OCI-LY1 (cell line): ENCODE data around the gene MAD1L1.

Experiments
- H2AFZ ChIP-seq: fragments of 200-600 bp; sonication (generic), shearing (Covaris generic); 2 replicates; pipeline ENCODE4 v1.6.0; 2014; ENCODE audit warnings: antibody characterized with exemption, mild to moderate bottlenecking, low read length
- H3F3A ChIP-seq: fragments of 200-600 bp; sonication (generic), shearing (Covaris generic); 2 replicates; pipeline ENCODE4 v1.6.0; 2014; ENCODE audit warnings: mild to moderate bottlenecking, antibody characterized with exemption, low read length, moderate library complexity; ENCODE audit not compliant: insufficient read depth
- H3K27ac ChIP-seq: fragments of 200-600 bp; sonication (generic); 2 replicates; pipeline ENCODE4 v1.5.1; 2014; ENCODE audit warnings: low read length, mixed run types, mild to moderate bottlenecking, low read depth; ENCODE audit not compliant: poor library complexity, severe bottlenecking
- H3K27me3 ChIP-seq: fragments of 200-600 bp; sonication (generic); 2 replicates; pipeline ENCODE4 v1.6.0; 2014; ENCODE audit warnings: antibody characterized with exemption, mild to moderate bottlenecking, low read length, moderate library complexity; ENCODE audit not compliant: insufficient read depth
- H3K36me3 ChIP-seq: fragments of 200-600 bp; sonication (generic); 2 replicates; pipeline ENCODE4 v1.6.1; 2014; ENCODE audit warnings: mild to moderate bottlenecking, antibody characterized with exemption, low read length, moderate library complexity, mixed read lengths; ENCODE audit not compliant: insufficient read depth
- H3K4me1 ChIP-seq: fragments of 200-600 bp; sonication (generic); 2 replicates; pipeline ENCODE4 v1.5.1; 2014; ENCODE audit warnings: mild to moderate bottlenecking, low read length, moderate library complexity; ENCODE audit not compliant: insufficient read depth, severe bottlenecking
- H3K4me2 ChIP-seq: fragments of 200-600 bp; sonication (generic), shearing (Covaris generic); 2 replicates; pipeline ENCODE4 v1.6.1; 2014; ENCODE audit warnings: low read length
- H3K4me3 ChIP-seq: fragments of 200-600 bp; sonication (generic); 2 replicates; pipeline ENCODE4 v1.5.1; 2014; ENCODE audit warnings: low read length, low read depth, mild to moderate bottlenecking, mixed read lengths; ENCODE audit not compliant: poor library complexity, severe bottlenecking
- H3K79me2 ChIP-seq: fragments of 200-600 bp; shearing (Covaris generic); 2 replicates; pipeline ENCODE4 v1.6.1; 2016; ENCODE audit warnings: mixed run types, low read length, mixed read lengths; ENCODE audit not compliant: insufficient read depth
- H3K9ac ChIP-seq: fragments of 200-600 bp; sonication (generic), shearing (Covaris generic); 2 replicates; pipeline ENCODE4 v1.6.1; 2014; ENCODE audit warnings: mild to moderate bottlenecking, low read length, mixed read lengths
- H3K9me2 ChIP-seq: fragments of 200-600 bp; sonication (generic), shearing (Covaris generic); 2 replicates; pipeline ENCODE4 v1.6.1; 2014; ENCODE audit warnings: low read depth, mild to moderate bottlenecking, low read length, mixed read lengths
- H3K9me3 ChIP-seq: fragments of 200-600 bp; shearing (Covaris generic); 2 replicates; pipeline ENCODE4 v1.6.1; 2014; ENCODE audit warnings: low read length, mixed read lengths
- H4K20me1 ChIP-seq: fragments of 200-600 bp; sonication (generic), shearing (Covaris generic); 2 replicates; pipeline ENCODE4 v1.6.0; 2016; ENCODE audit warnings: mild to moderate bottlenecking, low read length; ENCODE audit not compliant: insufficient read depth
- EZH2 ChIP-seq: fragments of 200-600 bp; sonication (generic), shearing (Covaris generic); IDR thresholded peaks from 2 replicates; pipeline ENCODE4 v1.8.0; 2017; ENCODE audit warnings: borderline replicate concordance, mixed run types, mild to moderate bottlenecking, antibody characterized with exemption, low read length, moderate library complexity, mixed read lengths
- TF ChIP-seq, protein P1 (sequence below): fragments of 200-600 bp; sonication (generic), shearing (Covaris generic); IDR thresholded peaks from 2 replicates; pipeline ENCODE4 v1.5.1; 2017; ENCODE audit warnings: mild to moderate bottlenecking, antibody characterized with exemption, low read length, moderate library complexity, mixed read lengths

MAD1L1 gene

DNA sequence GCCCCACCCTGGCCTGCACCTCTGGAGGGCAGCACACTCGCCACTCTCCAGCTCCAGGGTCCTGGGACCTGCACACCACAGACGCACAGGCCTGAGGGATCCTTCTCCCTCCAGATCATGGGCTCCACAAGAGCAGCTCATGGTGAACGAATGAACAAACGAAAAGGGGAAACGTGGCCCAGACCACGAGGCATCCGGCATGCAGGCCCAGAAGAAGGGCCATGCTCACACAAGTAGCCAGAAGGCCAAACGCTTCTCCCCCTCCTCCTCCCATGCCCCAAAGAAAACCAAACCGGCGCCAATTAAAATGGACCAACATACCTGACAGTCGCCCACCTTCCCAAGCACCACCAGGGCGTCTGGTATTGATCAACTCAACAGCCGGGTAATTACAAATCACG, 30.4 kb downstream of the MAD1L1 start:
- Histone ChIP-seq H3K4me3 (no peak overlapping the region), H3K4me2 (no peak overlapping the region), H3K27ac (no peak overlapping the region), H3K9ac (no peak overlapping the region), H3F3A (no peaks in the 10 kb centered on the region), H3K9me2 (no peaks in the 10 kb centered on the region), H3K79me2 (no peaks in the 10 kb centered on the region), H3K27me3 (no peaks in the 10 kb centered on the region), H3K4me1 (peaks cover 18% of the 10 kb centered on the region), H3K9me3 (no peaks in the 10 kb centered on the region), H2AFZ (no peak overlapping the region), H4K20me1 (no peaks in the 10 kb centered on the region), H3K36me3 (peaks cover 37% of the 10 kb centered on the region)
- no peak for TF ChIP-seq EZH2

GRCh38 chr7:2201686-2202360, 30.9 kb downstream of the MAD1L1 start:
- Histone ChIP-seq H3F3A (no peaks in the 10 kb centered on the region), H3K27me3 (no peaks in the 10 kb centered on the region), H3K9me2 (no peaks in the 10 kb centered on the region), H3K79me2 (no peaks in the 10 kb centered on the region), H3K9me3 (no peaks in the 10 kb centered on the region), H3K27ac (no peak overlapping the region), H3K4me1 (peaks cover 18% of the 10 kb centered on the region), H2AFZ (no peak overlapping the region), H4K20me1 (no peaks in the 10 kb centered on the region), H3K4me2 (no peak overlapping the region), H3K9ac (no peak overlapping the region), H3K4me3 (no peak overlapping the region), H3K36me3 (peaks cover 36% of the 10 kb centered on the region)
- TF ChIP-seq, protein P1, sequence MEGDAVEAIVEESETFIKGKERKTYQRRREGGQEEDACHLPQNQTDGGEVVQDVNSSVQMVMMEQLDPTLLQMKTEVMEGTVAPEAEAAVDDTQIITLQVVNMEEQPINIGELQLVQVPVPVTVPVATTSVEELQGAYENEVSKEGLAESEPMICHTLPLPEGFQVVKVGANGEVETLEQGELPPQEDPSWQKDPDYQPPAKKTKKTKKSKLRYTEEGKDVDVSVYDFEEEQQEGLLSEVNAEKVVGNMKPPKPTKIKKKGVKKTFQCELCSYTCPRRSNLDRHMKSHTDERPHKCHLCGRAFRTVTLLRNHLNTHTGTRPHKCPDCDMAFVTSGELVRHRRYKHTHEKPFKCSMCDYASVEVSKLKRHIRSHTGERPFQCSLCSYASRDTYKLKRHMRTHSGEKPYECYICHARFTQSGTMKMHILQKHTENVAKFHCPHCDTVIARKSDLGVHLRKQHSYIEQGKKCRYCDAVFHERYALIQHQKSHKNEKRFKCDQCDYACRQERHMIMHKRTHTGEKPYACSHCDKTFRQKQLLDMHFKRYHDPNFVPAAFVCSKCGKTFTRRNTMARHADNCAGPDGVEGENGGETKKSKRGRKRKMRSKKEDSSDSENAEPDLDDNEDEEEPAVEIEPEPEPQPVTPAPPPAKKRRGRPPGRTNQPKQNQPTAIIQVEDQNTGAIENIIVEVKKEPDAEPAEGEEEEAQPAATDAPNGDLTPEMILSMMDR: no peak
- TF ChIP-seq EZH2: no peak

DNA sequence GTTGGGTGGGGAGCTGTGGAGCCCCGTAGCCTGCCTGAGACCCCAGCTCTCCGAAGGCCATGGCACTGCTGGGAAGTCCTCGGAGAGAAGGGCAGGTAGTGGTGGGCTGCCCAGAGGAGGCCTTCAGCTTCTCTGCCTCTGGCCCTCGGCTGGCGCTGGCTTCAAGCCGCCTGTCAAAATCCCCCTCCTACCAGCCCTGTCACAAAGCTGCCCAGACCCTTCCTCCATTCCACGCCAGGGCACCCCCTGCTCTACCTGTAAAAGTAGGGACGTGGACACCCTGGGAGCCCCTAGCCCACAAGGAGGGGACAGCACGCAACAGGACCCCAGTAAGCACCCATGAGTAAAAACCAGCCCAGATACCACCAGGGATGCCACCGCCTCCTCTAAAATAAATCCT, 31.6 kb downstream of the MAD1L1 start:
- H2AFZ ChIP-seq: no peak overlapping the region
- H3K4me1 ChIP-seq: peaks cover 18% of the 10 kb centered on the region
- peaks cover 38% of the 10 kb centered on the region for H3K36me3 ChIP-seq
- H3K9me2 ChIP-seq: no peaks in the 10 kb centered on the region
- H3K9ac ChIP-seq: no peak overlapping the region
- H3K9me3 ChIP-seq: no peaks in the 10 kb centered on the region; the same call in 1 of the 2 replicates
- H3F3A ChIP-seq: no peaks in the 10 kb centered on the region
- TF ChIP-seq EZH2: no peak
- TF ChIP-seq, protein P1: no peak
- no peak overlapping the region for H3K4me2 ChIP-seq
- no peak overlapping the region for H3K4me3 ChIP-seq
- no peaks in the 10 kb centered on the region for H3K79me2 ChIP-seq
- no peaks in the 10 kb centered on the region for H4K20me1 ChIP-seq
- H3K27ac ChIP-seq: no peak overlapping the region
- no peaks in the 10 kb centered on the region for H3K27me3 ChIP-seq

DNA sequence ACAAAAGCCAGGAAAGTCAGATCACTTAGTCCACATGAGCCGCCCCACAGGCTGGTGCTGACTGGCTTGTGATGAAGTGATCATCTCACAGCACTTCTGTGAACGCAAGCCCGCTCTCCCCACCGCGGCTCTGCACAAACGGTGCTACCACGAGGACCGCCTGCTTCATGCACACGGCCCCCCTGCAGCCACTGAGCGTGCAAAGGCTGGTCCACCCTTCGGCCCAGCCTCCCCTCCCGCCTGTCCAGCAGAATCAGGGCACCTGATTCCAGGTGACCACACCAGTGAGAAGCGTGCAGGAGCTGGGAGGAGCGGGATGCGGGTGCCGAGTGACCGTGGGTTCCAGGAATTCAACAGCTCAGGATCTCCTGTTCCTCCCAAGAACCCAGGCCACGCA, 32.2 kb downstream of the MAD1L1 start:
- H3K4me1 ChIP-seq: peaks cover 18% of the 10 kb centered on the region
- no peak overlapping the region for H2AFZ ChIP-seq
- no peak overlapping the region for H3K4me3 ChIP-seq
- H4K20me1 ChIP-seq: no peaks in the 10 kb centered on the region
- no peak overlapping the region for H3K27ac ChIP-seq
- H3K9me2 ChIP-seq: no peaks in the 10 kb centered on the region
- H3K9me3 ChIP-seq: peaks cover 1% of the 10 kb centered on the region
- no peaks in the 10 kb centered on the region for H3F3A ChIP-seq
- H3K79me2 ChIP-seq: no peaks in the 10 kb centered on the region
- H3K9ac ChIP-seq: no peak overlapping the region
- peaks cover 43% of the 10 kb centered on the region for H3K36me3 ChIP-seq
- TF ChIP-seq EZH2: no peak
- TF ChIP-seq, protein P1: no peak
- no peaks in the 10 kb centered on the region for H3K27me3 ChIP-seq
- no peak overlapping the region for H3K4me2 ChIP-seq
